Measurements from ENCODE around the gene RELA.
"Not testable (repeated sequence)": the region's sequence is repeated elsewhere in the genome, so short reads cannot be mapped to it uniquely, and the experiment has no call there.

GRCh38 chr11:65683480-65683879, 20.8 kb upstream of the RELA start:
- TF ChIP-seq NPAS2 (CRISPR knock-in tag; IDR thresholded peaks at IDR 0.05; ENCODE audit: borderline replicate concordance); POLR2A (IDR thresholded peaks at IDR 0.05; ENCODE audit: low read length); CHD2 (IDR thresholded peaks at IDR 0.05; ENCODE audit: low read length, partially characterized antibody); CTCF (IDR thresholded peaks at IDR 0.05); RAD21 (conservative IDR thresholded peaks at IDR 0.05 in 1 of 2, IDR thresholded peaks at IDR 0.05 in 1 of 2): not testable (repeated sequence)
